ENCODE measurements around the gene FOXA3. TPM values are rescaled to one million over a fixed set of nuclear protein-coding genes. Genes with fewer than 3 reads are reported as not detected.
"Not testable (repeated sequence)": the region's sequence is repeated elsewhere in the genome, so short reads cannot be mapped to it uniquely, and the experiment has no call there.

The FOXA3 gene
- total RNA-seq, 2 donors from 2014 or later = 0.19 TPM; not detected in 1

DNA sequence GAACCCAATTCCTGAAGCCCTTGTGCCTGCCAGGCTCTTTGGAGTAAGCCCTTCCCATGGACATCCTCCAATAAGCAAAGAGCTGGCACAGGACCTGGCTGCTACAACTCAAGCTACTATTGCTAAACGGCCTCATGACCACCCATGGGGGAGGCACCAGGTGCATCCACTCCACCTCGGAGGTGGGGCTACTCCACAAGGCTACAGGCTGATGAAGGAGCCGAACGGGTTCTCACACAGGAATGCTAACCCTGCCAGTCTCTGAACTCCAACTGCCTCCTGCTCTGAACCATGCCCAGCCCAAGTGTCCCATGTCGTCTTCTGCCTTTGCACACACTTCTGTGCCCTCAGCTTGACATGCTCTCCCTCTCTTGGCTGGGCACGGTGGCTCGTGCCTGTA, 11.1 kb upstream of the FOXA3 start:
- H3K27me3 Mint-ChIP-seq = no peaks in the 10 kb centered on the region
- H3K36me3 Mint-ChIP-seq = peaks cover 14% of the 10 kb centered on the region
- H3K9me3 Mint-ChIP-seq = no peaks in the 10 kb centered on the region
- peaks cover under 1 to 9% of the 10 kb centered on the region in 2 donors for H3K4me1 Mint-ChIP-seq (ENCODE audit: low read depth in 2 of 2)
- no peak overlapping the region for H3K27ac Mint-ChIP-seq
- H3K4me3 Mint-ChIP-seq = no peak overlapping the region
- no peak for ATAC-seq
- no peak for DNase-seq (ENCODE audit: low spot score)

DNA sequence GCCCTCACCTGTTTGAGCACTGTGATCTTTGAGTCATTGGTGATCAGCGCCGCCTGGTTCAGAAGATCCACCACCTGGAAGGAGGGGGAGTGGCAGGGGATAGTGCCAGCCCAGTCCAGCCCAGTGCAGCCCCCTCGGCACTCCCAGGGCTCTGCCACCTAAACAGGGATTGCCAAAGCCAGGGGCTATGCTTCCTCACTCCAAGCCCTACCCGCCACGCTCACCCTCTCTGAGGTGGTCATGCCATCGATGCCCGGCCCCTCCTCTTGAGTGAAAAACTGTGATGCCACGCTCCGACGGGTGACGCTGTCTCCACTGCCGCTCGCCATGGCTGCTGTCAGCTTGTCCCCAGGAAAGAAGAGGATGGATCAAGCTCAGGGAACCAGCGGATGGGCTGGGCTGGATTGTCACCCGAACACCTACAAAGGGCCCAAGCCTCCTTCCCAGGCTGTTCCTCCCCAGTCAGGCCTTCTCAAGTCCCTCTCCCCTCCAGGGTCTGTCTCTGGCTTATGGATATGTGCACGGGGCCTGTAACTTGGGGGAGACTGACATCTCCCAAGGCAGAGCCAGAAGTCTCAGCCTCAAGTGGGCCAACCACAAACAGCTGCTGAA, 9.9 kb upstream of the FOXA3 start:
- no peak for DNase-seq (ENCODE audit: low spot score)
- Mint-ChIP-seq H3K4me1 (ENCODE audit: low read depth in 2 of 2) (peaks cover 6 to 16% of the 10 kb centered on the region in 2 donors), H3K36me3 (peaks cover 14% of the 10 kb centered on the region), H3K4me3 (no peak overlapping the region), H3K9me3 (no peaks in the 10 kb centered on the region), H3K27me3 (no peaks in the 10 kb centered on the region), H3K27ac (no peak overlapping the region)
- ATAC-seq = no peak

- no peak for ATAC-seq
- DNase-seq (ENCODE audit: low spot score) = peak; percentile 18
- H3K4me1 Mint-ChIP-seq (ENCODE audit: low read depth in 2 of 2) = peaks cover 25 to 29% of the 10 kb centered on the region in 2 donors
- H3K27ac Mint-ChIP-seq = no peak overlapping the region
- peaks cover 4% of the 10 kb centered on the region for H3K36me3 Mint-ChIP-seq
- H3K27me3 Mint-ChIP-seq = peaks cover 9 to 12% of the 10 kb centered on the region in 2 donors
- H3K4me3 Mint-ChIP-seq = peak overlapping the region; percentile 95
- H3K9me3 Mint-ChIP-seq = no peaks in the 10 kb centered on the region
Measured at GRCh38 chr19:45860359-45861259, 3.5 kb upstream of the FOXA3 start.

- Mint-ChIP-seq H3K9me3 (no peaks in the 10 kb centered on the region), H3K4me3 (peak overlapping the region; percentile 95), H3K4me1 (ENCODE audit: low read depth in 2 of 2) (peaks cover 25 to 29% of the 10 kb centered on the region in 2 donors), H3K27ac (peak overlapping the region; percentile 81 to 95), H3K36me3 (peaks cover 4% of the 10 kb centered on the region), H3K27me3 (peaks cover 9 to 14% of the 10 kb centered on the region in 2 donors)
- ATAC-seq = no peak
- no peak for DNase-seq (ENCODE audit: low spot score)
Measured at GRCh38 chr19:45862271-45862563, 1.9 kb upstream of the FOXA3 start.

DNA sequence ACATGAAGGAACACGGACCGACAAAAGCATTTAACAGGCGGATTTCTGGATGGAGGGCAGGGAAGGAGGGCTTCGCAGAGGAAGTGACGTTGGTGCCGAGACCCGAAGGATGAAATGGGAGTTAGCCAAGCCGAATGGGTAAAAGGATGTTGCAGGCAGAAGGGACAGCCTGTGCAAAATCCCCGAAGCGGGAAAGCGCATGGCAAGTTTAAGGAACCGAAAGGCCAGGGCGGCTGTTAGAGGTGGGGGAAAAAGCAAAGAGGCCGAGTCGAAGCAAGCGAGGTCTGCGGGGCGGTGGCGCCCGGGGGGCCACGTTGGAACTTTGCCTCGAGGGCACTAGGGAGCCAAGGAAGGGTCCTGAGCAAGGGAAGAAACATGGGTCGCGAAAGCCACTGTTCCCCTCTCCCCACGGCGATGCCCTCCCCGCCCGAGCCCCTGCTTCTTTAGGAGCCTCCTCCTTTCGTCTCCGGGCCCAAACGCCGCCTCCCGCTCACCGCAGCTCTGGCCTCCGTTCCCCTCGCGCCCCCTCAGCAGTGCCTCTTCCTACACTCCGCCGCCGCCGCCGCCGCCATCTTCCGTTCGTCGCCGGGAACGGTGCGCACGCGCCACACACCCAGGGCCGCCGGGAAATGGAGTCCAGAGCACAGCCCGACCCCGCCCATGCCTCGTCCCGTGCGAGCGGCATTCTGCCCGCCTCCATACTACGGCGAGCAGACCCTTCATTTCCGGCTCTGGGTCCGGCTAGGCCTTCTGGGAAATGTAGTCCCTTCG, 1.4 kb upstream of the FOXA3 start, which contains the start of gene SYMPK:
Gene SYMPK (minus strand): TSS at position 584 of the 771 bp plus-strand sequence. CDS start 8,652 bp downstream, outside the sequence.
- peak within 1 kb of the TSS; percentile 81 to 95 for H3K27ac Mint-ChIP-seq
- no peaks in the 10 kb centered on the region for H3K9me3 Mint-ChIP-seq
- peaks cover 9 to 15% of the 10 kb centered on the region in 2 donors for H3K27me3 Mint-ChIP-seq
- DNase-seq (ENCODE audit: low spot score) (peak; percentile 100), ATAC-seq (peak; percentile 98 to 99)
- H3K36me3 Mint-ChIP-seq = peaks cover 4% of the 10 kb centered on the region
- peaks cover 25 to 29% of the 10 kb centered on the region in 2 donors for H3K4me1 Mint-ChIP-seq (ENCODE audit: low read depth in 2 of 2)
- peak within 1 kb of the TSS; percentile 95 for H3K4me3 Mint-ChIP-seq

DNA sequence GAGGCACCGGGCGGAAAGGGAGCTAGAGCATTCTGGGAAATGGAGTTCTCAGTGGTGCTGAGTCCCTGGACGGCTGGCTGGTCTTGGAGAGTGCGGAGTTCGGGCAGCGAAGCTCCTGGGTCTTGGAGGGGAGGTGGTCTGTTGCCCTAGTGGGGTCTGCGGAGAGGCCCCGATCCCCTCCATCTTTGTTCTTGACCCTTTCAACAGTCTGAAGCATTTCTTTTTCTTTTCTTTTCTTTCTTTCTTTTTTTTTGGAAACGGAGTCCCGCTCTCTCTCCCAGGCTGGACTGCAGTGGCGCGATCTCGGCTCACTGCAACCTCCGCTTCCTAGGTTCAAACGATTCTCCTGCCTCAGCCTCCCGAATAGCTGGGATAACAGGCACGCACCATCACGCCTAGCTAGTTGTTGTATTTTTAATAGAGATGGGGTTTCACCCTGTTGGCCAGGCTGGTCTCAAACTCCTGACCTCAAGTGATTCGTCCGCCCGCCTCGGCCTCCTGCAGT, 739 bp upstream of the FOXA3 start:
- no peak for DNase-seq (ENCODE audit: low spot score)
- Mint-ChIP-seq H3K27me3 (peaks cover 9 to 18% of the 10 kb centered on the region in 2 donors), H3K9me3 (no peaks in the 10 kb centered on the region), H3K4me1 (ENCODE audit: low read depth in 2 of 2) (peaks cover 21 to 25% of the 10 kb centered on the region in 2 donors), H3K36me3 (peaks cover 4% of the 10 kb centered on the region), H3K27ac (peak overlapping the region; percentile 81 to 95), H3K4me3 (peak overlapping the region; percentile 95)
- no peak for ATAC-seq

GRCh38 chr19:45864629-45865082, 530 bp downstream of the FOXA3 start:
- Mint-ChIP-seq H3K27ac (no peak overlapping the region), H3K36me3 (peaks cover 4% of the 10 kb centered on the region), H3K4me3 (peak overlapping the region; percentile 95), H3K4me1 (ENCODE audit: low read depth in 2 of 2) (peaks cover 19 to 21% of the 10 kb centered on the region in 2 donors), H3K27me3 (peaks cover 9 to 18% of the 10 kb centered on the region in 2 donors), H3K9me3 (no peaks in the 10 kb centered on the region)
- ATAC-seq (no peak), DNase-seq (ENCODE audit: low spot score) (no peak)

DNA sequence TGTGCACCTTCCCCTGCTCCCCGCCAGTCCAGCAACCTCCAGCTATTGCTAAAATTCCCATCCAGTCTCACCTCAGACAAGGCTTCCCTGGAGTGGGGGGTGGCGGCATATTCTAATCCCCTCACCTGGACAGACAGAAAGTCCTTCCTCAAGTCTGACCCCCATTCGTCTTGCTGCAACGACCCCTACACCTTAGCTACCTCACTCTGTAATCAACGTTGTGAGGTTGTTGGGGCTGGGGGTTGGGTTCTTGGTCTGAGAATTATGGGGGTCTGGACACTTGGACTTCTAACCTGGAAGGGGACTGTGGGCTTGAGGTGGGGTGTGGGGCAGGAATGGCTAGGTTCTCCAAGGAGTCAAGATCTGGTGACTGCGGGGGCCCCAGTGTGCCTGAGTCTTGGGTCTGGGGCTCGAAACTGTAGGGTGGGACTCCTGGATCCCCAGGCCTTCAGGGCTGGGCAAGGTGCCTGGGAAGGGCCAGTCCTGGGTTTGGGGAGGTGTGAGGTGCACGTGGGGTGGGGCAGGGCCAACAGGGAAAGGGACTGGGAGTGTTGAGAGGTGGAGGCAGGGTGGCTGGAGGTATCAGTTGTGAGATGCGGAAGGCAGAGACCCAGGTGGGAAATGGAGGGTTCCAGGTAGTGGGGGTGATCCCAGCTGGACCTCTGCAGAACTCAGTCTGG, 1.3 kb downstream of the FOXA3 start:
- H3K4me1 Mint-ChIP-seq (ENCODE audit: low read depth in 2 of 2) = peaks cover 19 to 21% of the 10 kb centered on the region in 2 donors
- DNase-seq (ENCODE audit: low spot score) (no peak), ATAC-seq (no peak)
- H3K27ac Mint-ChIP-seq = peak overlapping the region in 1 of 2 donors; percentile 72
- peaks cover 9 to 18% of the 10 kb centered on the region in 2 donors for H3K27me3 Mint-ChIP-seq
- H3K36me3 Mint-ChIP-seq = peaks cover 4% of the 10 kb centered on the region
- no peaks in the 10 kb centered on the region for H3K9me3 Mint-ChIP-seq
- no peak overlapping the region for H3K4me3 Mint-ChIP-seq

DNA sequence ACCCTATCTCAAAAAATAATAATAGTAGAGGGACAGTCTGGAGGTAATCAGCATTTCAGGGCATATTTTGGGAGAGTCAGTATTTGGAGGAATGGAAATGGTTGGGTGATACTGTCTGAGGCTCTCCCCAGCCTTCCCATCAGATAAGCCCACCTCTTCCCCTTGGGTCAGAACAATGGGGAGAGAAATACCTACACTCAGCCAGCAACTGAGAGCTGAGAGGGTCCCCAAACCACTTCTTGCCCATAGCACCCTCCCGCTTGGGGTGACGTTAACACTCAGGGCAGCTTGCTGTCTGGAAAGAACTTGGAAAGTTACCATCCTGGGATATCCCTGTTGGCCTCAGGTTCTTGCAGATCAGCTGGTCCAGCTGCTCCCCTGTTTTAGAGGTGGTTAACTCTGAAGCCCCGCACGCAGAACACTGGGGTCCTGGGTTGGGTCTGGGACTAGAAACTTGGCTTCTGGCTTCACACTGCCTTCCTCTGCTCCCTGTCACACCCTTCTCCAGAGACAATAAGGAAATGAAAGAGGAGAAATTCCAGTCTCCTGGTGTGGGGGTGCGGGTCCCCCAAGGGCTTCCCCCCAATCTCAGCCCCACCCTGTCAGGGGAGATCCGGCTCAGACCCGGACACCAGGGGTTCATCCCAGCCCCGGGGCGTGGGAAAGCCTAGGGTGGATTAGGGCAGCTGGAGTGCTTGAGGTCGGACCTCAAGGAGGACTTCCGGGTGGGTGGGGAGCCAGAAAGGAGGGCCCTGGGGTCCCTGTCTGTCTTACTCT, 2.5 kb downstream of the FOXA3 start:
- H3K27ac Mint-ChIP-seq = no peak overlapping the region
- H3K4me3 Mint-ChIP-seq = no peak overlapping the region
- ATAC-seq (no peak), DNase-seq (ENCODE audit: low spot score) (no peak)
- H3K27me3 Mint-ChIP-seq = peaks cover 9 to 18% of the 10 kb centered on the region in 2 donors
- H3K4me1 Mint-ChIP-seq (ENCODE audit: low read depth in 2 of 2) = peaks cover 18 to 19% of the 10 kb centered on the region in 2 donors
- H3K9me3 Mint-ChIP-seq = no peaks in the 10 kb centered on the region
- peaks cover 4% of the 10 kb centered on the region for H3K36me3 Mint-ChIP-seq

- DNase-seq (ENCODE audit: low spot score); H3K27ac Mint-ChIP-seq; H3K9me3 Mint-ChIP-seq; ATAC-seq; H3K4me3 Mint-ChIP-seq; H3K36me3 Mint-ChIP-seq: not testable (repeated sequence)
- Mint-ChIP-seq H3K4me1 (ENCODE audit: low read depth in 2 of 2) (peaks cover 14% of the 10 kb centered on the region in 2 donors), H3K27me3 (peaks cover 9 to 18% of the 10 kb centered on the region in 2 donors)
Measured at GRCh38 chr19:45867241-45867640, 3.1 kb downstream of the FOXA3 start.

DNA sequence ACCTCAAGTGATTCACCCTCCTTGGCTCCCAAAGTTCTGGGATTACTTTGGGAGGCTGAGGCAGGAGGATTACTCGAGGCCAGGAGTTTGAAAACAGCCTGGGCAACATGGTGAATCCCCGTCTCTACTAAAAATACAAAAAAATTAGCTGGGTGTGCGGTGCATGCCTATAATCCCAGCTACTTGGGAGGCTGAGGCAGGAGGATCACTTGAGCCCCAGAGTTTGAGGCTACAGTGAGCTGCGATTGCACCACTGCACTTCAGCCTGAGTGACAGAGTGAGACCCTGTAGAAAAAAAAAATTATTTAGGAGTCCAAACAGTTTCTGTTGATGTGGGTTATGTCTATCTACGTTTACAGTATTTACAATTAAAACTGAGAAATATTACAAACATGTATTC, 6.7 kb downstream of the FOXA3 start:
- peaks cover 10 to 12% of the 10 kb centered on the region in 2 donors for H3K27me3 Mint-ChIP-seq
- H3K36me3 Mint-ChIP-seq = no peaks in the 10 kb centered on the region
- H3K9me3 Mint-ChIP-seq = no peaks in the 10 kb centered on the region
- peaks cover 0 to under 1% of the 10 kb centered on the region in 2 donors for H3K4me1 Mint-ChIP-seq (ENCODE audit: low read depth in 2 of 2)
- ATAC-seq (no peak), DNase-seq (ENCODE audit: low spot score) (no peak)
- no peak overlapping the region for H3K27ac Mint-ChIP-seq
- no peak overlapping the region for H3K4me3 Mint-ChIP-seq

DNA sequence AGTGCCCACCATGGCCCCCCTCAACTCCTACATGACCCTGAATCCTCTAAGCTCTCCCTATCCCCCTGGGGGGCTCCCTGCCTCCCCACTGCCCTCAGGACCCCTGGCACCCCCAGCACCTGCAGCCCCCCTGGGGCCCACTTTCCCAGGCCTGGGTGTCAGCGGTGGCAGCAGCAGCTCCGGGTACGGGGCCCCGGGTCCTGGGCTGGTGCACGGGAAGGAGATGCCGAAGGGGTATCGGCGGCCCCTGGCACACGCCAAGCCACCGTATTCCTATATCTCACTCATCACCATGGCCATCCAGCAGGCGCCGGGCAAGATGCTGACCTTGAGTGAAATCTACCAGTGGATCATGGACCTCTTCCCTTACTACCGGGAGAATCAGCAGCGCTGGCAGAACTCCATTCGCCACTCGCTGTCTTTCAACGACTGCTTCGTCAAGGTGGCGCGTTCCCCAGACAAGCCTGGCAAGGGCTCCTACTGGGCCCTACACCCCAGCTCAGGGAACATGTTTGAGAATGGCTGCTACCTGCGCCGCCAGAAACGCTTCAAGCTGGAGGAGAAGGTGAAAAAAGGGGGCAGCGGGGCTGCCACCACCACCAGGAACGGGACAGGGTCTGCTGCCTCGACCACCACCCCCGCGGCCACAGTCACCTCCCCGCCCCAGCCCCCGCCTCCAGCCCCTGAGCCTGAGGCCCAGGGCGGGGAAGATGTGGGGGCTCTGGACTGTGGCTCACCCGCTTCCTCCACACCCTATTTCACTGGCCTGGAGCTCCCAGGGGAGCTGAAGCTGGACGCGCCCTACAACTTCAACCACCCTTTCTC, 8.2 kb downstream of the FOXA3 start:
- H3K9me3 Mint-ChIP-seq = no peaks in the 10 kb centered on the region
- peaks cover 14 to 19% of the 10 kb centered on the region in 2 donors for H3K27me3 Mint-ChIP-seq
- no peak for ATAC-seq
- no peaks in the 10 kb centered on the region for H3K36me3 Mint-ChIP-seq
- no peak overlapping the region for H3K27ac Mint-ChIP-seq
- no peak overlapping the region for H3K4me3 Mint-ChIP-seq
- H3K4me1 Mint-ChIP-seq (ENCODE audit: low read depth in 2 of 2) = peaks cover 8 to 9% of the 10 kb centered on the region in 2 donors
- DNase-seq (ENCODE audit: low spot score) = no peak

All from natural killer cell treated with Interleukin-12 subunit alpha and Interleukin-12 subunit beta and Interleukin-15 and Interleukin-18, amount 100 ng/mL, for 72 hours (primary cell).